Neuron (in vitro differentiated cells): Measurements from ENCODE around the gene RIBC1.

Source experiments
- H2AFZ ChIP-seq: one replicate; pipeline ENCODE4 v1.6.1; 2013; ENCODE audit warnings: low read depth, mild to moderate bottlenecking, inconsistent platforms, low read length, moderate library complexity
- H3K27me3 ChIP-seq: one replicate; pipeline ENCODE4 v1.6.1; 2013; ENCODE audit warnings: low read length; ENCODE audit not compliant: insufficient read depth
- H3K36me3 ChIP-seq: one replicate; pipeline ENCODE4 v1.6.1; 2013; ENCODE audit warnings: low read length; ENCODE audit not compliant: insufficient read depth
- H3K4me1 ChIP-seq: one replicate; pipeline ENCODE4 v1.6.1; 2013; ENCODE audit warnings: low read length; ENCODE audit not compliant: insufficient read depth
- H3K4me3 ChIP-seq: 2 replicates; pipeline ENCODE4 v1.5.1; 2013; ENCODE audit warnings: mild to moderate bottlenecking, low read length, moderate library complexity
- H3K9me3 ChIP-seq: one replicate; pipeline ENCODE4 v1.6.1; 2013; ENCODE audit warnings: low read length

RIBC1 gene

DNA sequence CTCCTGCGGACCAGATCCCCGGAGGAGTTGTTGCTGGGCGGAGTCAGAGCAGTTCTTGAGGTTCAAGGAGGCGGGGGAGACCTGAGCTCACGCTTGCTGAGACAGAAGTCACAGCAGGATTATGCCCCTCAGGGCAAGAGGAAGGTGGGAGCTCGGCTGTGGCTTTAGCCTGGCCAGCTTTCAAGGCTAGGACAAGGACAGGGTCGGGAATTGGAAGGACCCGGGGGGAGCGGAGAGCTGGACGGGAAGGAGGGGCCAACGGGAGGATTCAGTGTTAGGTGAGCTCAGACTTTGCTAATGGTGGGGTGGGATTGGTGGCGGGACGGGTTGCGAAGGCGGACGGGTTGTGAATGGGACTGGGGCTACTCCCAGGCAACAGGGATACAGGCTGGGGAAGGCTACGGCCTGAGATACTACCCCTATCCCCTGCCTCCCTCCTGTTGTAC lies at the start of gene RIBC1:
Gene RIBC1 (plus strand): TSS at position 13 of the 446 bp plus-strand sequence. CDS start 3,404 bp downstream, outside the sequence.
- peak within 1 kb of the TSS; percentile 73 for H3K4me3 ChIP-seq

DNA sequence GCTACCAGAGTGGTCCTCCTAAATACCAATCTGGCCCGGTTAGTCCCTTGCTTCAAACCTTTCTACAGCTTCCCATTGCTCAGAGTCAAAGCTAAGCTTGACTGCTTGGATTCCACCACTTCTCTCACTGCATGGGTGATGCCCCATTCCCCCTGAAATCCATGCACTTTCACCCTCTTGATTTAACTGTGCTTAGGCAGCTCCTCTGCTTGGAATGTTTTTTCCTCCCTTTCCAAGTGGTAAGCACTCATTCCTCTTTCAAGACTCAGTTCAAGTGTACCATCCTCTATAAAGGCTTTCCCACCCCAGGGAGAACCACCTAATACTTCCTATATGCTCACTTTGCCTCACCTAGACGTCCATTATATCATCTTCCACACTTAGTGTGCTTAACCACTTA lies 49.4 kb upstream of the RIBC1 start:
- peaks cover 3% of the 10 kb centered on the region for H3K9me3 ChIP-seq
- H3K4me3 ChIP-seq, result no peak overlapping the region
- no peaks in the 10 kb centered on the region for H3K4me1 ChIP-seq
- no peak overlapping the region for H2AFZ ChIP-seq
- no peaks in the 10 kb centered on the region for H3K27me3 ChIP-seq
- H3K36me3 ChIP-seq, result peaks cover 2% of the 10 kb centered on the region

More for the DNA sequence above, at the start of gene RIBC1:
- Histone ChIP-seq H3K9me3 (no peaks in the 10 kb centered on the region), H3K4me1 (peaks cover 11% of the 10 kb centered on the region), H2AFZ (no peak within 1 kb of the TSS), H3K27me3 (no peaks in the 10 kb centered on the region), H3K36me3 (no peaks in the 10 kb centered on the region)

DNA sequence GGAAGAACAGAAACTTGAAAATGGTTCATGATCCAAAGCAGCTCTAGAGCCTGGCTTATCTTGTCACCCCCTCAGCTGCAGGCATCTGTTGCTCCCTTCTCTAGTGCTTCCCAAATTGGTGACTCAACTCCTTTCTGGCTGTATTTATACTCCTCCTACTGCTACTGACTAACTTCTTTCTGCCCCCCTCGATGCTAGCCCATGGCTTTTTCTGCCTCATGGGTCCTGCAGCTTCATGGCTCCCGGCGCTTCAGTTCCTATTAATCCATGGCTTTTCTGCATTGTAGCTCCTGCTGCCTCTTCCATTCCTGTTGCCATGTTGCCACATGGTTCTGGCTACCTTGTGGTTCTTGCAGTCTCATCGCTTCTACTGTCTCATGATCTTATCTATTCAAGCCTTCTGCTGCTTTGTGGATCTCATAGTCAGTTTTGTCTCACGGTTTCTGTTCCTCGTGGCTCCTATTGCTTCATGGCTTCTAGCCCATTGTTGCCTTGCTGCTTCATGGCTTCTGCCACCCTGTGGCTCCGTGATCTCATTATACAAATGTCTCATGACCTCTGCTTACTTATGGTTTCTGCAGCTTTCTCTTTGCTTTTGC lies 48.4 kb upstream of the RIBC1 start:
- Histone ChIP-seq H3K9me3 (peaks cover 3% of the 10 kb centered on the region), H2AFZ (no peak overlapping the region), H3K36me3 (peaks cover 6% of the 10 kb centered on the region), H3K27me3 (no peaks in the 10 kb centered on the region), H3K4me3 (no peak overlapping the region), H3K4me1 (no peaks in the 10 kb centered on the region)

DNA sequence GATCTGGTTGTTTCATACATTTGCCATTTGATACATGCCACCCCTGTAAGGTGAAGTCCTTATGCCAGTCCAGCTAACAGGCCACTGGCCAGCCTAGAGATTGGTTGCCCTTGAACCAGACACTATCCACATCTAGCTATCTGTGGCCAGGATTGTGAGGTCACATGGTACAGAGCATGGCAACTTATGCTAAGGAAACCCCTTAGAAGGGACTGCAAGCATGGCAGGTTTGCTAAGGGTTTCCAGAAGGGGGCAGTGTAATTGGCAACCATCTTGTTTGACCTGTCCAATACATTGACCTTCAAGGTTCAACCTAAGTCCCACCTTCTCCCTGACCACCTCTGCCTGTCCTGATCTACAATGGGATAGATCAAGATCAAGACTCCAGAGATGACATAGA lies 47.8 kb upstream of the RIBC1 start:
- Histone ChIP-seq H3K4me3 (no peak overlapping the region), H2AFZ (no peak overlapping the region), H3K9me3 (no peaks in the 10 kb centered on the region), H3K36me3 (peaks cover 12% of the 10 kb centered on the region), H3K4me1 (no peaks in the 10 kb centered on the region), H3K27me3 (no peaks in the 10 kb centered on the region)

DNA sequence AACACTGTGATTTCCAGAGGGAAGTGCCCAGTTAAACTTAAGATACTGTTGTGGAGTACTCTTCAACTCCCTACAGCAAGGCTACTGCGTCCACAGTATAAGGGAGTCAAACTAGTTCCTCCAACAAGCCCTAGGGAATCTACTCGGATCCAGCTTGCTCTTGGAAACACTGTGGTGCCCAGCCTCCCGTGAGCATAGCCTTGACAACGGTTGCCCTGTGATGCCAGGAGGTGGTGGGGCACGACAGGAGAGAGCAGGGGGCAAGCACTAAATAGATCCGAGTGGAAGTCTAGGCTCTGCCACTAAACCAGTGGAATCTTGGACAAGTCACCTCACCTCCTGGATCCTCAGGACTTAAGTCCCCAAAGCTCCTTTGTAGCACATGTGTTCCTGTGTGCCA lies 45.8 kb upstream of the RIBC1 start:
- Histone ChIP-seq H3K4me3 (no peak overlapping the region), H3K36me3 (peaks cover 27% of the 10 kb centered on the region), H3K27me3 (no peaks in the 10 kb centered on the region), H3K4me1 (no peaks in the 10 kb centered on the region), H2AFZ (no peak overlapping the region), H3K9me3 (no peaks in the 10 kb centered on the region)

DNA sequence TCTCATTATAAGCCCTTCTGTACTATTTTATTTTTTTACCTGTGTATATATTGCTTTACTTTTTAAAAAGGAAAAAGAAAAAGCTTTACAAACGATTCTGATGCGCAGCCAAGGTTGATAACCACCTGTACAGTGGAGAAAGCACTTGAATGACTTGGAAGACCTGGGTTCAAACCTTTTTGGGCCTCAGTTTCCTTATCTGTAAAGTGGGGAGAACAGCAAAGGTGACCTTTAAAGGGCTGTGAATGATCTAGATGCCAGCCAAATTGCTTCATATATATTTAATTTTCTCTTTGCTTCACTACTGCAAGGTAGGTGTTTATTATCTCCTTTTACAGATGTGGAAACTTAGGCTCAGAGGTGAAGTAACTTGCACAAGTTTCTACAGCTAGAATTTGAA lies 45.2 kb upstream of the RIBC1 start:
- Histone ChIP-seq H2AFZ (no peak overlapping the region), H3K4me3 (no peak overlapping the region), H3K9me3 (no peaks in the 10 kb centered on the region), H3K27me3 (peaks cover 1% of the 10 kb centered on the region), H3K4me1 (no peaks in the 10 kb centered on the region), H3K36me3 (peaks cover 32% of the 10 kb centered on the region)

DNA sequence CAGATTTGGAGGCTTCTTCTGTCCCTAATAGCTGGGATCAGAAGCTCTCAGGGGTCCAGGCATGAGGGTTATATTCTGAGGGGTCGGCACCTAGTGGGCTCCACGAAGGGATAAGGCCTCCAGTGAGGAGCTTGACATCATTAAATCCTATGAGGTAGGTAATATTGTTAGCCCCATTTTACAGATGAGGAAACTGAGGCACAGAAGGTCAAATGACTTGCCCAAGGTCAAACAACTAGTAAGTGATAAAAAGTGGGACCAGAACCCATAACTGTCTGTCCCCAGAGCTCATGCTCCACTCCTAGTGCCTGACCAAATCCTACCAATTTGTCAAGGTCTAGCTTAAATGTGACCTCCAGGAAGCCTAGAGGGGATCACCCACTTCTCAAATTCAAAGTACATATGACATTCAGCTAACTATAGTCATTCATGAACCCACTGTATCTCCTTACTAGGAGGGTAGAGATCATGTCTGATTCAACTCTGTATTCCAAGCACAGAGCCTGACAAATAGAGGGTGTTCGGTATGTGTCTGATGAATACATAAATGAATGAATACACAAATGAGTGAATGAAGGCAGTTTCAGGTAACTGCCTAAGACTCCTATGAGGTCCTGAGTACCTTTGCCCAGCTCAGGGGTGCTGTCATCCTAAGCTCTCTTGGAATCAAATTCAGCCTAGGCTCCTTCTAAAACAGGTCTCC lies 43.5 kb upstream of the RIBC1 start:
- no peaks in the 10 kb centered on the region for H3K9me3 ChIP-seq
- H2AFZ ChIP-seq, result no peak overlapping the region
- peaks cover 44% of the 10 kb centered on the region for H3K36me3 ChIP-seq
- no peak overlapping the region for H3K4me3 ChIP-seq
- H3K4me1 ChIP-seq, result no peaks in the 10 kb centered on the region
- H3K27me3 ChIP-seq, result peaks cover 3% of the 10 kb centered on the region

DNA sequence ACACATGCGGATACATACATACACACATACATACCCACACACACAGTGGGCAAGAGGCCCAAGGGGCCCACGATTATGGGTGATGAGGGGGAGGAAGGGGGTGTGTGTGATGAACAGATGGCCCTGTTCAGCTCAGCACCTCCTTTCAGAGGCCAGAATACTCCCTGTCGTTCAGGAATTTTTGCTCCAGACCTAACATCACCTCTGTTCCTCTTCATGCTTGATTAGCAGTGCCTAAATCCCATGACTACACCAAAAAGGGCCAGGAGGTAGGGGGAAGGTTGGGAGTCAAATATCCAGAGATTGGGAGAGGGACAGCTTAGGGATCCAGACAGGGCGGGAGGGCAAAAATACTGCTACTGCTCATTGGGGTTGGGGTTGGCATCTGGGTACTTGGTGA lies 42.9 kb upstream of the RIBC1 start:
- H3K36me3 ChIP-seq, result peaks cover 41% of the 10 kb centered on the region

DNA sequence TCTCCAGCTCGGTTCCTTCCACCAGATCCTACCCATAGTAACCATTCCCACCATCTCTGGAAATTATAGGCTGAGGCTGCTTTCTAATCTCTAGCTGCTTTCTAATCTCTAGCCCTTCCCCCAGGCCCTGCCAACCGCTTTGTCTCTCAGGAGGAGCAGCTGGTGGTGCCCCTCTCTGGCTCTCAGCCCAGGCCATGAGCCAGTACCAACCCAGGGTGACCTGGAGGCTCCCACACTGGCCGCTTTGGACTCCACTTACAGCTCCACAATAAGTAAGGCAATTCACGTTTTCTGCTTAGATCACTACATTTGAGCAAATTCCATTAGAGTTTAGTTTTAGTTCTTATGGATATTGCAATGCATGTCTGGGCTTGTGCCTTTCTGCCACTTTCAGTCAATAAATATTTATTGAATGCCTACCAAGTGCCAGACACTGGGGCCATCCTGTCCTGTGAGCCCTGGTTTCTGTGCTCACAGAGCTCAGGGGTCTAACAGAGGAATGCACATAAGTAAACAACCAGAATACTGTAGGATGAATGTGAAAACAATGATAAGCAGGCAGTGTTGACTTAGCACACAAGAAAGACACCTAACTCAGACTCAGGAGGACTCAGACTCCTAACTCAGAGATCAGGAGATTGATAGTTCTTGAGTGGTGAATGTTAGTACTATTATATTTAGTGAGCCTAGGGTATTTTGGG lies 39.1 kb upstream of the RIBC1 start:
- Histone ChIP-seq H3K36me3 (peaks cover 47% of the 10 kb centered on the region), H3K27me3 (peaks cover 3% of the 10 kb centered on the region), H3K9me3 (no peaks in the 10 kb centered on the region), H2AFZ (no peak overlapping the region), H3K4me1 (no peaks in the 10 kb centered on the region), H3K4me3 (no peak overlapping the region)

More for the DNA sequence above, 42.9 kb upstream of the RIBC1 start:
- no peak overlapping the region for H3K4me3 ChIP-seq
- peaks cover 3% of the 10 kb centered on the region for H3K27me3 ChIP-seq
- H2AFZ ChIP-seq, result no peak overlapping the region
- H3K9me3 ChIP-seq, result no peaks in the 10 kb centered on the region
- no peaks in the 10 kb centered on the region for H3K4me1 ChIP-seq

DNA sequence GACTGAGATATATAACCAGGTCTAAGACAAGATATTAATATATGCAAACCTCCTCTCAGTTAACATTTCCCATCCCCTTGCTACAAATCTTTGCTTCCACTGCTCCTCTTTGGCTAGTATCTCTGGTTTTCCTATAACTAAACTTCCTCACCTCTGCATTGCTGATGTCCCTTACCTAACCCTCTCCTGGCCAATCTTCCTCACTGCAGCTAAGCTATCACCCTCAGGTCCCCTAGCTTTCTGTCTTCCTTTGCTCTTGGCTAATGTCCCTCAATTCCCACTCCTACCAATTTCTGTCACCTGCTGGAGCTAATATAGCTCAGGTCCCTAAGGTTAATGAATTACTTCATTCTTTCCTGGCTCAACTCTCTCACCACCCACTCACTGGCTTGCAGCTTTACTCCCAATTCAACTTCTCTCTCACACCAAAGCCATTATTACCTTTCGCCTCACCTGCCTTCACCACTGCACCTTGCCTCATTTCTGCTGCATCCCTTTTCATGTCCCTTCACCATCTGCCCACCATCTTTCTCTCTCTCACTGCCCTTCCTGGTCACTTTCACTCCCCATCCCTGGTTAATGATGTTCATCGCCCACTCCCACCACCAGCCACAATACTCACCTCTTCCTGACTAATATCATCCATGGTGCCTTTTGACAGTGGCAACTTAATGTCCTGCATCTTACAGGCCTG lies 26.9 kb upstream of the RIBC1 start:
- Histone ChIP-seq H3K36me3 (peaks cover 27% of the 10 kb centered on the region), H3K4me1 (no peaks in the 10 kb centered on the region), H3K4me3 (no peak overlapping the region)

DNA sequence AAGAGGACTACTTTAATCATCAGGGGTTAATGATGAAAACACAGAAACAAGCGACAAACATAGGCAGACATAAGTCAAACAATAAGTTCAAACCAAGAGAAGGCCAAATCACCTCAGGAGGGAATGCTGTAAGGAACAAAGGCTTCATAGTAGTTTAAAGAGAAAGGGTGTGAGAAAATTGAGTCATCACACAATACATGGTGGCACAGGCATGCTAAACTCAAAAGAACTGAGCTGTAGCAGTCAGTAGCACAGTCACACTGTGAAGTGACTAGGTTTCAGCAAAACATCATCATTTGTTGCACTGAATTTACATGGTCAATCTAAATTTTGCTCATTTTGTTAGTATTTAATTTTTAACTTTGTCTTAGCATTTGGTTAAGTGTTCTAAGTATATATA lies 24.5 kb upstream of the RIBC1 start:
- no peaks in the 10 kb centered on the region for H3K9me3 ChIP-seq
- H3K4me3 ChIP-seq, result no peak overlapping the region
- no peak overlapping the region for H2AFZ ChIP-seq
- peaks cover 29% of the 10 kb centered on the region for H3K36me3 ChIP-seq
- no peaks in the 10 kb centered on the region for H3K27me3 ChIP-seq
- peaks cover 11% of the 10 kb centered on the region for H3K4me1 ChIP-seq

More for the DNA sequence above, 26.9 kb upstream of the RIBC1 start:
- H2AFZ ChIP-seq, result no peak overlapping the region
- H3K9me3 ChIP-seq, result no peaks in the 10 kb centered on the region
- no peaks in the 10 kb centered on the region for H3K27me3 ChIP-seq

DNA sequence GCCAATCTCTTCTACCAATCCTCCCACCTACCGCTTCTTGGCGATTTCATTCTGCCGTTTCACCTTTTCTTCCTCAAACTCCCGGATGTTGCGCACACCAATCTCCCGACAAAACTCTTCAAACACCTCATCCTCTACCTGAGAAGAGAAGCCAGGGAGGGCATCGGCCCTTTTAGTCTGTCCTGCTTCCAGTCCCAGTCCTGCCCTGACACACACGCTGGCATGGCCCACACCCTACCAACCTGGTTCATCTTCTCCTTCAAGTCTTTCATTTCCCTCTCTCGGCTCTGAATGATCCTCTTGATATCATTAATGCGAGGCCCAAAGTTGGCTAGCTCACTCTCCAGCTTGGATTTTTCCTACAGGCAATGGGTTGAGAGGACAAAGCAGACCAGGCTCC lies 19.1 kb upstream of the RIBC1 start:
- no peaks in the 10 kb centered on the region for H3K27me3 ChIP-seq
- no peak overlapping the region for H2AFZ ChIP-seq
- peaks cover 56% of the 10 kb centered on the region for H3K36me3 ChIP-seq
- H3K9me3 ChIP-seq, result no peaks in the 10 kb centered on the region
- H3K4me1 ChIP-seq, result peaks cover 11% of the 10 kb centered on the region
- no peak overlapping the region for H3K4me3 ChIP-seq

DNA sequence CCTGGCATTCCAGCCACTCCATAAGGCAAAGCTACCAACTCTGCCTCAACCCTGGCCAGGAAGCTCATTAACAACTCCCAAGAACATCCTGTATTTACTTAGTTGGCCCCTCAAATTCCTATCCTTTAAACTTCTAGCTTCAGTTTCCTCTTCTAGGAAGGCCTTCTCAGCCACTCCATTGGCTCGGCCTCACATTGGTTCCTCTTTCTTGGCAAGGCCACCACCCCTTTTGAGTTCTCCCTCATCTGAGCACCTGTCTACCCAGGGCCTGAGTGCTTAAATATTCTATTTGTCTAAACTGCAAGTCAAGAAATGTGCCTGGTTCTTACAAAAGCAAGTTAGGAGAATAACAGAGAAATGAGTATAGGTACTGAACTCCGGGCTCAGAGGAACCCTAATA lies 10.2 kb upstream of the RIBC1 start:
- Histone ChIP-seq H3K4me1 (no peaks in the 10 kb centered on the region), H3K27me3 (no peaks in the 10 kb centered on the region), H3K4me3 (no peak overlapping the region), H3K36me3 (peaks cover 60% of the 10 kb centered on the region), H2AFZ (no peak overlapping the region), H3K9me3 (no peaks in the 10 kb centered on the region)
